Right cardiac atrium (tissue), 5 donors: ENCODE measurements around the gene IFITM5. TPM values are rescaled to one million over a fixed set of nuclear protein-coding genes. Genes with fewer than 3 reads are reported as not detected.

ENCODE experiments used
- ATAC-seq, 2 donors: fragments of 200-7000 bp; cut with Tn5 transposase; one replicate each; pipeline versions ENCODE4 v1.8.0 to v1.9.1; 2020; ENCODE audit warnings: moderate library complexity in 2 of 2, mild to moderate bottlenecking in 1 of 2
- DNase-seq, 3 donors: peaks; one replicate each; pipeline ENCODE4 v3.0.0-alpha.2; 2020
- H3K27ac ChIP-seq: one replicate; pipeline ENCODE4 v1.5.1; 2013; ENCODE audit warnings: mild to moderate bottlenecking, low read length, control low read depth, moderate library complexity
- H3K27me3 ChIP-seq: one replicate; pipeline ENCODE4 v1.6.1; 2013; ENCODE audit not compliant: control insufficient read depth, insufficient read depth
- H3K4me1 ChIP-seq: one replicate; pipeline ENCODE4 v1.6.1; 2013; ENCODE audit warnings: low read length; ENCODE audit not compliant: control insufficient read depth, insufficient read depth
- H3K4me3 ChIP-seq: one replicate; pipeline ENCODE4 v1.5.1; 2013; ENCODE audit warnings: low read length, control low read depth
- H3K9me3 ChIP-seq: one replicate; pipeline ENCODE4 v1.6.1; 2013; ENCODE audit warnings: low read length; ENCODE audit not compliant: control insufficient read depth
- WGBS: extraction: QIAGEN DNeasy Blood & Tissue Kit; methylation state at CpG from one replicate; pipeline ENCODE4 v1.1.7; 2013; 5-methylcytosine and 5-hydroxymethylcytosine counted together
- intact Hi-C, 4 donors: fragments of 100-400 bp; cut with DNase I; formaldehyde crosslinking; loops; one replicate each; pipeline versions ENCODE4 v1.11.0 to v1.14.0; 2022 to 2023
- long read RNA-seq, 4 donors: library from polyadenylated mRNA; unstranded; transcript quantifications; one replicate each; pipeline ENCODE4 v2.0.0, GENCODE V29; 2020 to 2021
- polyA plus RNA-seq: library from polyadenylated mRNA; stranded (reverse); fragments of 200-250 nt; gene quantifications from one replicate; pipeline ENCODE4 v1.2.3, GENCODE V29; 2013
- total RNA-seq, 4 donors: library from RNA; stranded (reverse); fragmentation: NEBNext Ultra II Directional; extraction: Animal tissue kit (Norgen Biotek cat#: 25700); gene quantifications; one replicate each; pipeline ENCODE4 v1.2.1, GENCODE V29; 2021
- donor health status: healthy with polysubstance abuse.
- donor health status: DM: no; HTN: yes; CAD: no.
- donor health status: DM: no; HTN: no; CAD: no.
- donor health status: DM: no; HTN: yes; CAD: no; lungs with severe emphysema.
- donor health status: DM: yes; HTN: yes; CAD: no.

Gene IFITM5
- total RNA-seq = not detected
- polyA plus RNA-seq = not detected
- long read RNA-seq, donor 1 = 0 reads
- long read RNA-seq, donor 2 = 0 reads
- long read RNA-seq, donor 3 = 0 reads
- long read RNA-seq, donor 4 = 0 reads

- intact Hi-C loops = no loop called here
- WGBS = 66% methylated on average over 40 of the region's 40 CpGs
- Histone ChIP-seq H3K4me3 (no peak within 1 kb of the TSS), H3K9me3 (no peaks in the 10 kb centered on the region), H3K27me3 (no peaks in the 10 kb centered on the region), H3K4me1 (no peaks in the 10 kb centered on the region), H3K27ac (no peak within 1 kb of the TSS)
- DNase-seq (peak; percentile 14 to 65 (median 55)), ATAC-seq (no peak)
Observed at GRCh38 chr11:299081-299891, at the start of gene IFITM5. TSS of gene IFITM5 (minus strand) at chr11:299526. CDS start at chr11:299490, 36 bp downstream.

GRCh38 chr11:346529-346928, 47.2 kb upstream of the IFITM5 start:
- H3K4me1 ChIP-seq = no peaks in the 10 kb centered on the region
- no peak overlapping the region for H3K27ac ChIP-seq
- DNase-seq = peak in 1 of 3 donors; percentile 16
- no peak overlapping the region for H3K4me3 ChIP-seq
- no peaks in the 10 kb centered on the region for H3K9me3 ChIP-seq
- no peaks in the 10 kb centered on the region for H3K27me3 ChIP-seq
- no peak for ATAC-seq
- intact Hi-C loops = no loop called here
- WGBS = 83% methylated on average over 3 of the region's 3 CpGs

GRCh38 chr11:344836-345578, 45.7 kb upstream of the IFITM5 start:
- H3K4me3 ChIP-seq = no peak overlapping the region
- H3K4me1 ChIP-seq = no peaks in the 10 kb centered on the region
- no peak overlapping the region for H3K27ac ChIP-seq
- no peak for ATAC-seq
- no peak for DNase-seq
- H3K27me3 ChIP-seq = no peaks in the 10 kb centered on the region
- no peaks in the 10 kb centered on the region for H3K9me3 ChIP-seq
- intact Hi-C loops = no loop called here
- WGBS = 89% methylated on average over 11 of the region's 11 CpGs

GRCh38 chr11:342328-342727, 43.0 kb upstream of the IFITM5 start:
- no peaks in the 10 kb centered on the region for H3K27me3 ChIP-seq
- H3K27ac ChIP-seq = peak overlapping the region; percentile 75
- ATAC-seq (peak in 1 of 2 donors; percentile 69), DNase-seq (no peak)
- H3K4me1 ChIP-seq = no peaks in the 10 kb centered on the region
- no peaks in the 10 kb centered on the region for H3K9me3 ChIP-seq
- no peak overlapping the region for H3K4me3 ChIP-seq
- 63% methylated on average over 3 of the region's 3 CpGs for WGBS
- intact Hi-C loops = no loop called here

GRCh38 chr11:340539-341512, 41.5 kb upstream of the IFITM5 start:
- Histone ChIP-seq H3K4me3 (no peak overlapping the region), H3K9me3 (no peaks in the 10 kb centered on the region), H3K4me1 (peaks cover 2% of the 10 kb centered on the region), H3K27me3 (no peaks in the 10 kb centered on the region), H3K27ac (no peak overlapping the region)
- 60% methylated on average over 5 of the region's 5 CpGs for WGBS
- intact Hi-C loops = no loop called here
- ATAC-seq (no peak), DNase-seq (peak in 1 of 3 donors; percentile 4)

GRCh38 chr11:339963-340362, 40.6 kb upstream of the IFITM5 start:
- Histone ChIP-seq H3K9me3 (no peaks in the 10 kb centered on the region), H3K4me1 (peaks cover 2% of the 10 kb centered on the region), H3K4me3 (no peak overlapping the region), H3K27ac (no peak overlapping the region), H3K27me3 (no peaks in the 10 kb centered on the region)
- ATAC-seq = no peak
- 97% methylated on average over 2 of the region's 2 CpGs for WGBS
- DNase-seq = no peak
- intact Hi-C loops = no loop called here

- no peak overlapping the region for H3K27ac ChIP-seq
- WGBS = 94% methylated on average over 6 of the region's 6 CpGs
- ATAC-seq (no peak), DNase-seq (peak in 2 of 3 donors; percentile 10 to 14)
- intact Hi-C loops = no loop called here
- peaks cover 2% of the 10 kb centered on the region for H3K4me1 ChIP-seq
- no peaks in the 10 kb centered on the region for H3K9me3 ChIP-seq
- H3K27me3 ChIP-seq = no peaks in the 10 kb centered on the region
- no peak overlapping the region for H3K4me3 ChIP-seq
Observed at GRCh38 chr11:337711-338110, 38.4 kb upstream of the IFITM5 start.

- 84% methylated on average over 4 of the region's 4 CpGs for WGBS
- intact Hi-C loops = no loop called here
- peak overlapping the region; percentile 46 for H3K27ac ChIP-seq
- no peak overlapping the region for H3K4me3 ChIP-seq
- H3K4me1 ChIP-seq = peaks cover 2% of the 10 kb centered on the region
- no peaks in the 10 kb centered on the region for H3K9me3 ChIP-seq
- DNase-seq = peak in 2 of 3 donors; percentile 11 to 17
- ATAC-seq = no peak
- no peaks in the 10 kb centered on the region for H3K27me3 ChIP-seq
Observed at GRCh38 chr11:336659-337198, 37.4 kb upstream of the IFITM5 start.

- H3K4me3 ChIP-seq = no peak overlapping the region
- intact Hi-C loops = no loop called here
- peak; percentile 54 to 85 (median 80) for DNase-seq
- H3K27ac ChIP-seq = peak overlapping the region; percentile 88
- WGBS = 25% methylated on average over 15 of the region's 15 CpGs
- H3K9me3 ChIP-seq = no peaks in the 10 kb centered on the region
- ATAC-seq = peak; percentile 53 to 66
- H3K4me1 ChIP-seq = peaks cover 2% of the 10 kb centered on the region
- no peaks in the 10 kb centered on the region for H3K27me3 ChIP-seq
Observed at GRCh38 chr11:335779-336658, 36.7 kb upstream of the IFITM5 start.
